Endothelial cell of umbilical vein (primary cell): ENCODE measurements around the gene ACADSB. TPM values are rescaled to one million over a fixed set of nuclear protein-coding genes. Genes with fewer than 3 reads are reported as not detected.

Experiments used
- BruUV-seq: library from RNA; stranded (reverse); fragments of 400-500 nt; replicated peaks from 2 replicates; lab custom pipeline; 2021; lab: Mats Ljungman, UMichigan
- CTCF ChIA-PET: fragments of 300-600, 350-600 bp; sonication (Branson Sonifier 250); formaldehyde crosslinking; loops from one replicate; lab custom pipeline; 2021; ENCODE audit warnings: antibody characterized with exemption, inconsistent platforms; lab: Charles Lee
- POLR2A ChIA-PET: fragments of 300-600, 350-600 bp; sonication (Branson Sonifier 250); formaldehyde crosslinking; loops from one replicate; lab custom pipeline; 2021; ENCODE audit warnings: antibody characterized with exemption, inconsistent platforms; lab: Charles Lee
- DNase-seq: peaks from one replicate; pipeline ENCODE4 v3.0.0-alpha.2; 2011; ENCODE audit warnings: low read depth, low spot score
- FAIRE-seq: peaks from 2 replicates; lab custom pipeline; 2011; peaks lifted over from hg19 to GRCh38; lab: Jason Lieb, UNC
- H2AFZ ChIP-seq: 2 replicates; pipeline ENCODE4 v1.6.0; 2012; ENCODE audit warnings: low read depth, low read length, control low read depth, inconsistent platforms
- H3K27ac ChIP-seq: 2 replicates; pipeline ENCODE4 v1.5.1; 2011; ENCODE audit warnings: low read depth, mild to moderate bottlenecking, control low read depth, low read length, moderate library complexity; ENCODE audit not compliant: insufficient read depth
- H3K27me3 ChIP-seq, 2 experiments: 2 replicates each; pipeline versions ENCODE4 v1.6.0 to v1.6.1; 2011; ENCODE audit warnings: low read length in 2 of 2, mixed read lengths in 1 of 2; ENCODE audit not compliant: control insufficient read depth in 2 of 2, insufficient read depth in 2 of 2
- H3K36me3 ChIP-seq, 2 experiments: 2 replicates in 1 of 2; 3 replicates in 1 of 2; pipeline ENCODE4 v1.5.1; 2011; ENCODE audit warnings: low read length in 2 of 2, mild to moderate bottlenecking in 1 of 2, moderate library complexity in 1 of 2; ENCODE audit not compliant: control insufficient read depth in 2 of 2, insufficient read depth in 2 of 2; ENCODE audit errors: extremely low read depth in 1 of 2
- H3K4me1 ChIP-seq: 3 replicates; pipeline ENCODE4 v1.5.1; 2011; ENCODE audit warnings: mild to moderate bottlenecking, low read length; ENCODE audit not compliant: control insufficient read depth, insufficient read depth; ENCODE audit errors: extremely low read depth
- H3K4me2 ChIP-seq: 2 replicates; pipeline ENCODE4 v1.6.1; 2011; ENCODE audit warnings: low read length, control low read depth, mixed read lengths; ENCODE audit not compliant: insufficient read depth
- H3K4me3 ChIP-seq, 3 experiments: fragments of 200-600 bp in 1 of 3; sonication (generic), shearing (Covaris generic) in 1 of 3; replicated peaks in 1 of 3; 2 replicates each; pipeline ENCODE4 v1.5.1; 2011 to 2016; ENCODE audit warnings: control low read depth in 3 of 3, low read length in 3 of 3, mild to moderate bottlenecking in 2 of 3, inconsistent platforms in 1 of 3, low read depth in 1 of 3, moderate library complexity in 1 of 3; ENCODE audit not compliant: insufficient read depth in 1 of 3
- H3K79me2 ChIP-seq: 2 replicates; pipeline ENCODE4 v1.6.0; 2012; ENCODE audit warnings: low read length, inconsistent platforms; ENCODE audit not compliant: control insufficient read depth, insufficient read depth
- H3K9ac ChIP-seq: replicated peaks from 2 replicates; pipeline ENCODE3; 2011; ENCODE audit warnings: low read length, control low read depth; ENCODE audit not compliant: insufficient read depth; ENCODE audit errors: extremely low read depth
- H3K9me1 ChIP-seq: replicated peaks from 3 replicates; pipeline ENCODE4 v1.6.0; 2011; ENCODE audit warnings: mild to moderate bottlenecking, low read length; ENCODE audit not compliant: control insufficient read depth, insufficient read depth; ENCODE audit errors: extremely low read depth
- H3K9me3 ChIP-seq: replicated peaks from 2 replicates; pipeline ENCODE4 v1.5.1; 2012; ENCODE audit warnings: low read length, inconsistent platforms; ENCODE audit not compliant: control insufficient read depth, insufficient read depth
- H4K20me1 ChIP-seq: replicated peaks from 2 replicates; pipeline ENCODE3; 2011; ENCODE audit warnings: mild to moderate bottlenecking, low read length; ENCODE audit not compliant: control insufficient read depth, insufficient read depth; ENCODE audit errors: extremely low read depth
- EZH2 ChIP-seq: IDR thresholded peaks from 2 replicates; pipeline ENCODE4 v1.6.1; 2012; ENCODE audit warnings: borderline replicate concordance, low read depth, mild to moderate bottlenecking, moderate library complexity, low read length, inconsistent platforms; ENCODE audit not compliant: severe bottlenecking
- FOS ChIP-seq: IDR thresholded peaks from 2 replicates; pipeline ENCODE4 v1.6.1; 2011; ENCODE audit warnings: mild to moderate bottlenecking, low read length, moderate library complexity, borderline replicate concordance; ENCODE audit not compliant: insufficient read depth
- GATA2 ChIP-seq: IDR thresholded peaks from 2 replicates; pipeline ENCODE4 v1.7.0; 2011; ENCODE audit warnings: low read depth, mild to moderate bottlenecking, moderate library complexity, mixed read lengths, low read length; ENCODE audit not compliant: insufficient read length, insufficient read depth
- JUN ChIP-seq: IDR thresholded peaks from 2 replicates; pipeline ENCODE4 v1.6.1; 2011; ENCODE audit warnings: borderline replicate concordance, low read depth; ENCODE audit not compliant: insufficient read length, insufficient read depth
- MYC ChIP-seq: IDR thresholded peaks from one replicate; pipeline ENCODE4 v1.6.1; 2011; ENCODE audit warnings: mild to moderate bottlenecking, low read depth, low read length
- POLR2A ChIP-seq: IDR thresholded peaks from 2 replicates; pipeline ENCODE4 v1.6.1; 2012; ENCODE audit warnings: low read depth, mild to moderate bottlenecking, control low read depth, low read length
- POLR2AphosphoS5 ChIP-seq: IDR thresholded peaks from 2 replicates; pipeline ENCODE4 v1.6.1; 2012; ENCODE audit warnings: low read depth, mild to moderate bottlenecking, control low read depth, low read length, moderate library complexity; ENCODE audit not compliant: insufficient read depth
- dilution Hi-C: fragments of 300-500 bp; cut with MboI; formaldehyde crosslinking; loops from one replicate; pipeline ENCODE4 v1.15.0; 2019; ENCODE audit warnings: low sequenced_read_pairs; ENCODE audit not compliant: extremely low pct_ligation_motif_present
- intact Hi-C: fragments of 100-400 bp; cut with micrococcal nuclease; formaldehyde crosslinking; loops from one replicate; pipeline ENCODE4 v1.10.0; 2022
- polyA plus RNA-seq, 4 experiments: library from polyadenylated mRNA; depleted of rRNA in 3 of 4; stranded (reverse) in 3 of 4; unstranded in 1 of 4; fragments of >200 nt; gene quantifications; 2 replicates each; pipeline versions ENCODE4 v1.2.1 to v1.2.3, GENCODE V29; 2011 to 2012; ENCODE audit warnings: missing spikeins in 1 of 4
- total RNA-seq: library from RNA; stranded (reverse); gene quantifications from 2 replicates; pipeline ENCODE4 v1.2.3, GENCODE V29; 2021
- TF ChIP-seq, protein P1 (sequence below): IDR thresholded peaks from 2 replicates; pipeline ENCODE4 v1.6.1; 2011; ENCODE audit not compliant: insufficient read depth, insufficient read length
- TF ChIP-seq, protein P2 (sequence below), 2 donors: IDR thresholded peaks; 1 replicate in 1 of 2; 2 replicates in 1 of 2; pipeline ENCODE4 v1.5.1; 2011; ENCODE audit warnings: low read length in 2 of 2, mild to moderate bottlenecking in 2 of 2, moderate library complexity in 2 of 2, control low read depth in 1 of 2, inconsistent platforms in 1 of 2, low read depth in 1 of 2; ENCODE audit not compliant: insufficient read depth in 1 of 2; ENCODE audit errors: extremely low read depth in 1 of 2

Gene ACADSB
- total and polyA plus RNA-seq, 2 donors (not counting 3 experiments of a cell fraction or from before 2014, with no cell fraction given): 3.1 to 15.2 TPM

DNA sequence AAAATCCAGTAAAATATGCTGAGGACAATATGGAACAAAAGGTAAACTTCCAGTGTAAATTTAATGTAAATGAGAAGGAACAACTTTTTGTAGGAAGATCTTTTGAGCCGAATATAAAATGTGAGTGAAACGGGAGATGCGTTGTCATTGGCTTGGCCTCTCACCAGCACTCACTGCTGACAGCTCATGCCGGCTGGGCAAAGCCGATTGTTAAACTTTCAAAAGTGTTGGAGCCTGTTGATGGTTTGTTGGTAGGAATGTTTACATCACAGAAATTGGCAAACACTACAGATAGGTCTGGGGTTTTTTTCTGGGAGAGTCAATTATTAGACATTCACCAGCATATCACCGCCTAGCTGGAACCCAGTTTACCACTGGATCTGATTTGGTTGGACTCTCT is 22.5 kb upstream of the ACADSB start:
- intact Hi-C loops: no loop called here

More for the DNA sequence above, 22.5 kb upstream of the ACADSB start:
- H3K9me3 ChIP-seq: no peaks in the 10 kb centered on the region
- H3K4me1 ChIP-seq: no peaks in the 10 kb centered on the region
- no peak overlapping the region for H3K27ac ChIP-seq
- H3K79me2 ChIP-seq: no peaks in the 10 kb centered on the region
- no peaks in the 10 kb centered on the region for H3K9me1 ChIP-seq
- ChIA-PET CTCF (interaction anchor here (1.3 to 1.5 kb wide), 3 partner anchors 10 to 21 kb away, joined by 3 to 4 read pairs (median 3); no protein-coding TSS in a partner anchor), POLR2A (no interaction called here)
- H3K4me2 ChIP-seq: no peak overlapping the region
- DNase-seq (no peak), FAIRE-seq (no peak)
- no peaks in the 10 kb centered on the region for H4K20me1 ChIP-seq
- dilution Hi-C loops: no loop called here
- no peaks in the 10 kb centered on the region for H3K36me3 ChIP-seq
- BruUV-seq: no TSS peak
- H2AFZ ChIP-seq: no peak overlapping the region
- TF ChIP-seq, protein P1, sequence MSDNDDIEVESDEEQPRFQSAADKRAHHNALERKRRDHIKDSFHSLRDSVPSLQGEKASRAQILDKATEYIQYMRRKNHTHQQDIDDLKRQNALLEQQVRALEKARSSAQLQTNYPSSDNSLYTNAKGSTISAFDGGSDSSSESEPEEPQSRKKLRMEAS: no peak
- TF ChIP-seq, protein P2, sequence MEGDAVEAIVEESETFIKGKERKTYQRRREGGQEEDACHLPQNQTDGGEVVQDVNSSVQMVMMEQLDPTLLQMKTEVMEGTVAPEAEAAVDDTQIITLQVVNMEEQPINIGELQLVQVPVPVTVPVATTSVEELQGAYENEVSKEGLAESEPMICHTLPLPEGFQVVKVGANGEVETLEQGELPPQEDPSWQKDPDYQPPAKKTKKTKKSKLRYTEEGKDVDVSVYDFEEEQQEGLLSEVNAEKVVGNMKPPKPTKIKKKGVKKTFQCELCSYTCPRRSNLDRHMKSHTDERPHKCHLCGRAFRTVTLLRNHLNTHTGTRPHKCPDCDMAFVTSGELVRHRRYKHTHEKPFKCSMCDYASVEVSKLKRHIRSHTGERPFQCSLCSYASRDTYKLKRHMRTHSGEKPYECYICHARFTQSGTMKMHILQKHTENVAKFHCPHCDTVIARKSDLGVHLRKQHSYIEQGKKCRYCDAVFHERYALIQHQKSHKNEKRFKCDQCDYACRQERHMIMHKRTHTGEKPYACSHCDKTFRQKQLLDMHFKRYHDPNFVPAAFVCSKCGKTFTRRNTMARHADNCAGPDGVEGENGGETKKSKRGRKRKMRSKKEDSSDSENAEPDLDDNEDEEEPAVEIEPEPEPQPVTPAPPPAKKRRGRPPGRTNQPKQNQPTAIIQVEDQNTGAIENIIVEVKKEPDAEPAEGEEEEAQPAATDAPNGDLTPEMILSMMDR (IDR thresholded peaks at IDR 0.05; ENCODE audit: extremely low read depth in 1 of 2, insufficient read depth in 1 of 2, low read depth in 1 of 2, low read length in 2 of 2): no peak
- TF ChIP-seq GATA2 (no peak), JUN (no peak), EZH2 (no peak), POLR2AphosphoS5 (no peak), FOS (no peak), POLR2A (no peak), MYC (no peak)
- H3K4me3 ChIP-seq: no peak overlapping the region
- no peak overlapping the region for H3K9ac ChIP-seq
- no peaks in the 10 kb centered on the region for H3K27me3 ChIP-seq
